GM18499 (cell line): ENCODE measurements around the gene ADCY4.

ENCODE experiments used
- ATAC-seq: cut with Tn5 transposase; IDR thresholded peaks from one replicate; pipeline ENCODE4 v1.9.1; 2021; ENCODE audit warnings: moderate number of reproducible peaks; ENCODE audit not compliant: insufficient read depth, unreplicated experiment

The ADCY4 gene

GRCh38 chr14:24321212-24321975 is 13.5 kb downstream of the ADCY4 start:
- no peak for ATAC-seq

DNA sequence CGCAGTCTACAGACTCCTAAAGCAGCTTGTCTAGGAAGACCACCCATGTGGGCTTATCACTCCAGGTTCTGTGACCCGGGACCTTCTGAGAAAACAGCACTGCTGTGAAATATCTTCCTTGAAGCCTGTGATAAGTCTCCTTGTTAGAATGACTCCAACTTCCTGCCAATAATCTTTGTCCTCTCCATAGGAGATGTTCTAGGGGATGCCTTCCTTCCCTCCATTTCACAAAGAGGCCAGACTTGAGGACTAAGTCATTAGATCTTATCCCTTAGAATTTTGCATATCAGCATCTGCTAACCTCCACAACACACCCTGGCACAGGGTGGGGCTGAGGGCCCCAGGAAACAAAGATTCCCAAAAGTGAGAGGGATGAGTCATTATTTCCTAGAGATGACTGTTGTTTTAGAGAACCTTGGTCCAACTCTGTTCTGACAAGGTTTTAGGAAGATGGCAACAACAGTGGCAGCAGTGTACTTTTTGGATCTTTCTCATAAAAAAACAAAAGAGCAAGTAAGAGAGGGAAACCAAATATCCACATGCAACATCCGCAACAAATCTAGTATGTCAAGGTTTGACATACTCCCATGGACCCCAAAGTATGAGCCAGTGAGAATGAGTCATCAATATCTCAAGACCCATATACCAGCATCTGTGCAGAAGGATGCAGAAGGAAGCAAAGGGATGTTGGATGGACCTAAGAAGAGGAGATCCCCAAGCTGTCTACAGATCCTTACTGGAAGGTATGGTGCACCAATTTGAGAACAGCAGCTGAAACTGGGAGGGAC is 17.5 kb downstream of the ADCY4 start:
- no peak for ATAC-seq

- no peak for ATAC-seq
Measured at GRCh38 chr14:24316597-24316950, 18.3 kb downstream of the ADCY4 start.

- no peak for ATAC-seq
Measured at GRCh38 chr14:24315807-24316596, 18.9 kb downstream of the ADCY4 start.

DNA sequence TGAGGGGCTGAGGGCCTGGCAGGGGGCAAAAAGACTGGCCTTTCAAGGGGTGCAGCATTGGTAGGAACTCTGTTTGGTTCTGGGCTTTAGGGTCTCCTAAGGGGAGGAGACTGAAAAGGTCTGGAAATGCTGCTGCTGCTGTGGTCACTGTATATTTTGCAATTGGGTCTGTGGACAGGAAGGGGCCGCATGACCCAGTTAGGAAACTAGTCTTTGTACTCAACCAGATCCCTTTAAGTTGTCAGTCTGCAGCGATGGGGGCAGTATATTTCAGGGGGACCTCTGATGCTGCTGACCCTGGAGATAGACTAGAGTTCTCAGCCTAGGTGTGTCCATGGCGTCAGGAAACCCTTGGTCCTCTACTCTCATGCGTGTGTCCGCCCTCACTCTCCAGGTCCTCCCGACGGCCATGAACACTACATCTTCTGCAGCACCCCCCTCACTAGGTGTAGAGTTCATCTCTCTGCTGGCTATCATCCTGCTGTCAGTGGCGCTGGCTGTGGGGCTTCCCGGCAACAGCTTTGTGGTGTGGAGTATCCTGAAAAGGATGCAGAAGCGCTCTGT is 19.5 kb downstream of the ADCY4 start:
- ATAC-seq: no peak

- no peak for ATAC-seq
Measured at GRCh38 chr14:24314377-24315193, 20.3 kb downstream of the ADCY4 start.

GRCh38 chr14:24313913-24314312 is 21.0 kb downstream of the ADCY4 start:
- ATAC-seq: no peak

- no peak for ATAC-seq
Measured at GRCh38 chr14:24312736-24313507, 21.9 kb downstream of the ADCY4 start.

GRCh38 chr14:24311837-24312615 is 22.8 kb downstream of the ADCY4 start:
- ATAC-seq: no peak

DNA sequence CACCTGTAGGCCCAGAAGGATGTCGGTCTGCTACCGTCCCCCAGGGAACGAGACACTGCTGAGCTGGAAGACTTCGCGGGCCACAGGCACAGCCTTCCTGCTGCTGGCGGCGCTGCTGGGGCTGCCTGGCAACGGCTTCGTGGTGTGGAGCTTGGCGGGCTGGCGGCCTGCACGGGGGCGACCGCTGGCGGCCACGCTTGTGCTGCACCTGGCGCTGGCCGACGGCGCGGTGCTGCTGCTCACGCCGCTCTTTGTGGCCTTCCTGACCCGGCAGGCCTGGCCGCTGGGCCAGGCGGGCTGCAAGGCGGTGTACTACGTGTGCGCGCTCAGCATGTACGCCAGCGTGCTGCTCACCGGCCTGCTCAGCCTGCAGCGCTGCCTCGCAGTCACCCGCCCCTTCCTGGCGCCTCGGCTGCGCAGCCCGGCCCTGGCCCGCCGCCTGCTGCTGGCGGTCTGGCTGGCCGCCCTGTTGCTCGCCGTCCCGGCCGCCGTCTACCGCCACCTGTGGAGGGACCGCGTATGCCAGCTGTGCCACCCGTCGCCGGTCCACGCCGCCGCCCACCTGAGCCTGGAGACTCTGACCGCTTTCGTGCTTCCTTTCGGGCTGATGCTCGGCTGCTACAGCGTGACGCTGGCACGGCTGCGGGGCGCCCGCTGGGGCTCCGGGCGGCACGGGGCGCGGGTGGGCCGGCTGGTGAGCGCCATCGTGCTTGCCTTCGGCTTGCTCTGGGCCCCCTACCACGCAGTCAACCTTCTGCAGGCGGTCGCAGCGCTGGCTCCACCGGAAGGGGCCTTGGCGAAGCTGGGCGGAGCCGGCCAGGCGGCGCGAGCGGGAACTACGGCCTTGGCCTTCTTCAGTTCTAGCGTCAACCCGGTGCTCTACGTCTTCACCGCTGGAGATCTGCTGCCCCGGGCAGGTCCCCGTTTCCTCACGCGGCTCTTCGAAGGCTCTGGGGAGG is 23.9 kb downstream of the ADCY4 start, which contains the start of gene LTB4R:
Gene LTB4R, plus strand, starts transcription at position 857 of the 959 bp plus-strand sequence. CDS start 4,150 bp downstream, outside the sequence.
- peak; percentile 44 for ATAC-seq

DNA sequence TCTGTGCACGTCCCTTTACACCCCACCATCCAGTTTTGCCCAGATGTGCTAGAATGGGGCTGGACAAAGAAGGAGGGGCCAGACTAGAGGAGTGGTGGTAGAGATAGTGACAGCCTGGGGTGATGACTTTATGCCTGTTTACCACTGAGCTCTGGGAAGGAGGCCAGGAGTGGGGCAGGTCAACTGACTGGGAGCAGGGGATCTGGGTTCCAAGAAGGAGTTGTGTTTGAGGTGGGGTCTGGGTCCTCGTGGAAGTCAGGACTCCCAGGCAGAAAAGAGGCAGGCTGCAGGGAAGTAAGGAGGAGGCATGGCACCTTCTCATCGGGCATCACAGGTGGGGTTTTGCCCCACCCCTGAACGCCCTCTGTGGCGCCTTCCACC is 24.6 kb downstream of the ADCY4 start:
- ATAC-seq: no peak

DNA sequence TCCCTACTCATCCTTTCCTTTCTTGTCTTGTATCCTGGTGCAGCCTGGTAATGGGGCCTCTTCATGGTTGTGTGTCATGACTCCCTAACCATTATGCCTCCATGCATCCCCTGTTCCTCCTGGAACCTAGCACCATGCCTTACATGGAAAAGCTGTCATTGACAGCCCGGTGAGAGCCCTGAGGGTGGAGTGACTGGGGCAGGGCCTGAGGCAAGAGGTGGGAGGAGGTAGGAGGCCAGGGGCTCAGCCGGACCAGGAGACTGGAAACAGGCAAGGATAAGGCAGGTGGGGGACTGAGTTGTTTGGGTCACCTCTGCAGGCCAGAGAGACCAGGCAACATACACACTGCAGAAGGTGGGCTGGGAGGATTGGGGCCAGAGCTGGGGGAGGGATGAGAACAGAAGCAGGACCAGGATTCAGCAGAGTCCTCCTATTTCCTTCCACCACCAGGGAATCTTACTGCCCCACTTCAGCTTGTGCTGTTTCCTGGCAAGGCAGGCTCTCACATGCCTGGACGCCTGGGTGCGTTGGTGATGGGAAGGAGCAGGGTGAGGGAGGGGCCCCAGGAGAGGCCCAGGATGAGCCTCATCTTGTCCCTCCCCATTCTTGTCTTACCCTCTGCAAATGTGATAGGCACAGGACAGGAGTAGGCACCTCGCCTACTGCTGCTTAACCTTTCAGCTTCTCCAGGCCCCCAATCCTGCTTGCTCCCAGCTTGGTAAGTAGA is 25.2 kb downstream of the ADCY4 start, which contains the start of gene LTB4R2:
Gene LTB4R2, plus strand, starts transcription at position 603 of the 727 bp plus-strand sequence. CDS start 525 bp downstream, outside the sequence.
- no peak for ATAC-seq

DNA sequence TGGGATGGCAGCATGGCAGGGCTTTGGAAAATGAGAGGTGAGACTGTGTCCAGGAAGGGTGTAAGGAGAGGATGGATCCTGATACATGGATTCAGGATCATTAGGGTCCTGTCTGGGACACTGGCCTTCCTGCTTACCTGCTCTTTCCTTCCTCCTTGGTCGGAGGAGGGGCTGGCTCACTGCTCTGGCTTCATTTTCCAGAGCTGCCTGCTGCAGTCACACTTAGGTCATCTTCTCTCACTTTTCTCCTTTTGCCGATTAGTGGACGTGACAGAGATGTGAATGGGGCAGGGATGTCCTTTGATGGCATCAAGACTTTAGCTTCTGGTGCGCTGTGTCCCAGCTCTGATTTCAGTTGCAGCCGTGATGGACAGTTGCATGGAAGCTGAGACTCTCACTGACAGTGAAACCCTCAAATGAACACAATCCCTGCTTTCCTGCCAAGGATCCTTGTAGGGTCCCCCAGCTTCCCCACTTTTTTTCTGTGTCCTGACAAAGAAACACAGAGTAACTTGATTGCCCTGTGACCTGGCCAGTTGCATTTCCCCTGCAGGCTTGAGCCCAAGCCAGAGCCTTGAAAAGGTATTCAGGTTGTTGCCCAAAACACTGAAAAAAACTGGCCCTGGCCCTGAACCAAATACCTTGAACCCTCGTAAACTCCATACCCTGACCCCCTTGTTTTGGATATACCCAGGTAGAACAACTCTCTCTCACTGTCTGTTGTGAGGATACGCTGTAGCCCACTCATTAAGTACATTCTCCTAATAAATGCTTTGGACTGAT is 26.3 kb downstream of the ADCY4 start:
- no peak for ATAC-seq

GRCh38 chr14:24307575-24308341 is 27.1 kb downstream of the ADCY4 start, which contains the start of gene CIDEB:
TSS of gene CIDEB (minus strand) at chr14:24307977. CDS start at chr14:24307858, 119 bp downstream.
- no peak for ATAC-seq

DNA sequence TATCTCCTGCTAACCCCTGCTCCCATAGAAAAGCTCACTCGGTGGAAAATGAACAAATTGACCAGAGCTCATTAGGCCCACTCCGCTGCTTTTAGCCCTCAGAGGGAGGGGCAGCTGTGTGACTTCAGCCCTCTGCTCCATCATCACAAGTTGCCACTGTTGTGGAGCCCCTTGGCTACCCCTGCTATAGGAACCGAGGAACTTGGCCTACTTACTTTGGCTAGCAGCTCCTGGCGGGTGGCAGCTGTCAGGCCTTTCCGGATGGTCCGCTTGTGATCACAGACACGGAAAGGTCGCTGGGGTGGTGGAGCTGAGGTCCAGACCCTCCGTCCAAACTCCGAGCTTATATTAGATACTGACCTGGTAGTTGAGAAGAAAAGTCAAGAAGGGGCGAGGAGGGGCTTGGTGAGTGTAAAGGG is 27.7 kb downstream of the ADCY4 start:
- ATAC-seq: no peak
